Activated naive CD8-positive, alpha-beta T cell treated with anti-CD3 and anti-CD28 coated beads, Interleukin-2, amount 50 U/mL, for 24 hours (primary cell): ENCODE measurements around the gene FAM47C.
"Not testable (repeated sequence)": the region's sequence is repeated elsewhere in the genome, so short reads cannot be mapped to it uniquely, and the experiment has no call there.

Experiments used
- ATAC-seq: fragments of 150-1000 bp; cut with Tn5 transposase; one replicate; pipeline ENCODE4 v1.10.0; 2021
- DNase-seq: peaks from one replicate; pipeline ENCODE4 v3.0.0; 2021
- H3K27ac Mint-ChIP-seq: one replicate; pipeline ENCODE4 v1.8.0; 2021; ENCODE audit warnings: mild to moderate bottlenecking, mixed read lengths
- H3K27me3 Mint-ChIP-seq: one replicate; pipeline ENCODE4 v1.8.0; 2021; ENCODE audit warnings: mixed read lengths
- H3K36me3 Mint-ChIP-seq: one replicate; pipeline ENCODE4 v1.8.0; 2021; ENCODE audit warnings: low read depth, mixed read lengths
- H3K4me1 Mint-ChIP-seq: one replicate; pipeline ENCODE4 v1.8.0; 2021; ENCODE audit warnings: mixed read lengths
- H3K4me3 Mint-ChIP-seq: one replicate; pipeline ENCODE4 v1.8.0; 2021; ENCODE audit warnings: mild to moderate bottlenecking, moderate library complexity, mixed read lengths
- H3K9me3 Mint-ChIP-seq: one replicate; pipeline ENCODE4 v1.8.0; 2021; ENCODE audit warnings: mixed read lengths

FAM47C gene

GRCh38 chrX:37008182-37008581 lies at the start of gene FAM47C:
FAM47C (plus strand) TSS chrX:37008366; CDS start chrX:37008411, 45 bp downstream.
- H3K36me3 Mint-ChIP-seq = not testable (repeated sequence)

GRCh38 chrX:36961590-36961989 lies 46.6 kb upstream of the FAM47C start:
- Mint-ChIP-seq H3K9me3 (no peaks in the 10 kb centered on the region), H3K4me1 (no peaks in the 10 kb centered on the region), H3K36me3 (no peaks in the 10 kb centered on the region), H3K4me3 (no peak overlapping the region), H3K27me3 (peaks cover 20% of the 10 kb centered on the region), H3K27ac (no peak overlapping the region)
- no peak for ATAC-seq
- DNase-seq = no peak

More at GRCh38 chrX:37008182-37008581, at the start of gene FAM47C:
- ATAC-seq, H3K9me3 Mint-ChIP-seq, H3K27me3 Mint-ChIP-seq, DNase-seq, H3K4me1 Mint-ChIP-seq, H3K4me3 Mint-ChIP-seq, H3K27ac Mint-ChIP-seq: not testable (repeated sequence)

GRCh38 chrX:36963069-36963808 lies 44.9 kb upstream of the FAM47C start:
- Mint-ChIP-seq H3K27me3 (peaks cover 13% of the 10 kb centered on the region), H3K9me3 (peaks cover 3% of the 10 kb centered on the region), H3K36me3 (no peaks in the 10 kb centered on the region), H3K27ac (no peak overlapping the region), H3K4me1 (no peaks in the 10 kb centered on the region), H3K4me3 (no peak overlapping the region)
- no peak for ATAC-seq
- DNase-seq = no peak

GRCh38 chrX:36963852-36964251 lies 44.3 kb upstream of the FAM47C start:
- no peak overlapping the region for H3K27ac Mint-ChIP-seq
- DNase-seq (no peak), ATAC-seq (no peak)
- no peak overlapping the region for H3K4me3 Mint-ChIP-seq
- peaks cover 7% of the 10 kb centered on the region for H3K27me3 Mint-ChIP-seq
- H3K4me1 Mint-ChIP-seq = no peaks in the 10 kb centered on the region
- peaks cover 3% of the 10 kb centered on the region for H3K9me3 Mint-ChIP-seq
- no peaks in the 10 kb centered on the region for H3K36me3 Mint-ChIP-seq

GRCh38 chrX:36973575-36973974 lies 34.6 kb upstream of the FAM47C start:
- H3K36me3 Mint-ChIP-seq = no peaks in the 10 kb centered on the region
- no peak overlapping the region for H3K4me3 Mint-ChIP-seq
- DNase-seq (no peak), ATAC-seq (no peak)
- no peaks in the 10 kb centered on the region for H3K4me1 Mint-ChIP-seq
- no peaks in the 10 kb centered on the region for H3K27me3 Mint-ChIP-seq
- H3K27ac Mint-ChIP-seq = no peak overlapping the region
- no peaks in the 10 kb centered on the region for H3K9me3 Mint-ChIP-seq

- DNase-seq = no peak
- Mint-ChIP-seq H3K27me3 (no peaks in the 10 kb centered on the region), H3K4me1 (no peaks in the 10 kb centered on the region), H3K9me3 (no peaks in the 10 kb centered on the region), H3K4me3 (no peak overlapping the region), H3K36me3 (no peaks in the 10 kb centered on the region), H3K27ac (no peak overlapping the region)
- no peak for ATAC-seq
Observed at GRCh38 chrX:36974911-36975310, 33.3 kb upstream of the FAM47C start.

GRCh38 chrX:36978886-36979285 lies 29.3 kb upstream of the FAM47C start:
- H3K36me3 Mint-ChIP-seq = no peaks in the 10 kb centered on the region
- no peak overlapping the region for H3K4me3 Mint-ChIP-seq
- ATAC-seq = no peak
- no peak overlapping the region for H3K27ac Mint-ChIP-seq
- no peaks in the 10 kb centered on the region for H3K9me3 Mint-ChIP-seq
- H3K4me1 Mint-ChIP-seq = no peaks in the 10 kb centered on the region
- peaks cover 2% of the 10 kb centered on the region for H3K27me3 Mint-ChIP-seq
- no peak for DNase-seq

GRCh38 chrX:36983831-36984230 lies 24.3 kb upstream of the FAM47C start:
- peaks cover 10% of the 10 kb centered on the region for H3K27me3 Mint-ChIP-seq
- no peak for DNase-seq

GRCh38 chrX:36985416-36986209 lies 22.6 kb upstream of the FAM47C start:
- H3K4me3 Mint-ChIP-seq, ATAC-seq, H3K4me1 Mint-ChIP-seq, H3K36me3 Mint-ChIP-seq, H3K27ac Mint-ChIP-seq, H3K9me3 Mint-ChIP-seq, DNase-seq: not testable (repeated sequence)
- H3K27me3 Mint-ChIP-seq = peaks cover 10% of the 10 kb centered on the region

More at GRCh38 chrX:36983831-36984230, 24.3 kb upstream of the FAM47C start:
- H3K36me3 Mint-ChIP-seq = no peaks in the 10 kb centered on the region
- H3K9me3 Mint-ChIP-seq = no peaks in the 10 kb centered on the region
- H3K4me1 Mint-ChIP-seq = peaks cover 2% of the 10 kb centered on the region
- no peak for ATAC-seq
- H3K27ac Mint-ChIP-seq = no peak overlapping the region
- H3K4me3 Mint-ChIP-seq = no peak overlapping the region

- Mint-ChIP-seq H3K4me3 (no peak overlapping the region), H3K36me3 (no peaks in the 10 kb centered on the region), H3K27ac (no peak overlapping the region), H3K9me3 (no peaks in the 10 kb centered on the region), H3K27me3 (peaks cover 10% of the 10 kb centered on the region), H3K4me1 (peaks cover 2% of the 10 kb centered on the region)
- DNase-seq (no peak), ATAC-seq (no peak)
Observed at GRCh38 chrX:36986231-36986630, 21.9 kb upstream of the FAM47C start.

- not testable (repeated sequence) for H3K36me3 Mint-ChIP-seq, H3K4me3 Mint-ChIP-seq, H3K27ac Mint-ChIP-seq, DNase-seq, H3K9me3 Mint-ChIP-seq, H3K4me1 Mint-ChIP-seq, ATAC-seq
- H3K27me3 Mint-ChIP-seq = peaks cover 10% of the 10 kb centered on the region
Observed at GRCh38 chrX:36987212-36987611, 21.0 kb upstream of the FAM47C start.

- H3K27me3 Mint-ChIP-seq = no peaks in the 10 kb centered on the region
- H3K4me3 Mint-ChIP-seq = no peak overlapping the region
- H3K36me3 Mint-ChIP-seq = no peaks in the 10 kb centered on the region
- H3K4me1 Mint-ChIP-seq = no peaks in the 10 kb centered on the region
- ATAC-seq (no peak), DNase-seq (no peak)
- H3K9me3 Mint-ChIP-seq = no peaks in the 10 kb centered on the region
- H3K27ac Mint-ChIP-seq = no peak overlapping the region
Observed at GRCh38 chrX:37000140-37000539, 8.0 kb upstream of the FAM47C start.

GRCh38 chrX:37010496-37010895 lies 2.3 kb downstream of the FAM47C start:
- H3K4me3 Mint-ChIP-seq = no peak overlapping the region
- ATAC-seq (no peak), DNase-seq (no peak)
- no peaks in the 10 kb centered on the region for H3K9me3 Mint-ChIP-seq
- no peaks in the 10 kb centered on the region for H3K4me1 Mint-ChIP-seq
- no peaks in the 10 kb centered on the region for H3K36me3 Mint-ChIP-seq
- H3K27me3 Mint-ChIP-seq = no peaks in the 10 kb centered on the region
- H3K27ac Mint-ChIP-seq = no peak overlapping the region

- DNase-seq, H3K4me3 Mint-ChIP-seq, H3K27me3 Mint-ChIP-seq, H3K36me3 Mint-ChIP-seq, H3K27ac Mint-ChIP-seq, H3K9me3 Mint-ChIP-seq, ATAC-seq, H3K4me1 Mint-ChIP-seq: not testable (repeated sequence)
Observed at GRCh38 chrX:37034260-37034659, 26.1 kb downstream of the FAM47C start.

GRCh38 chrX:37036674-37037220 lies 28.6 kb downstream of the FAM47C start:
- ATAC-seq, H3K9me3 Mint-ChIP-seq, DNase-seq, H3K27me3 Mint-ChIP-seq, H3K27ac Mint-ChIP-seq, H3K4me3 Mint-ChIP-seq, H3K36me3 Mint-ChIP-seq, H3K4me1 Mint-ChIP-seq: not testable (repeated sequence)
